Erythroblast (primary cell): ENCODE results near the gene CARD14.

ENCODE experiments used
- GATA1 ChIP-seq: IDR thresholded peaks from 2 replicates; pipeline ENCODE4 v1.6.1; 2011; ENCODE audit warnings: low read depth, mild to moderate bottlenecking, control low read depth, low read length, moderate library complexity
- POLR2A ChIP-seq: IDR thresholded peaks from 2 replicates; pipeline ENCODE4 v1.6.1; 2011; ENCODE audit warnings: mild to moderate bottlenecking, low read length

DNA sequence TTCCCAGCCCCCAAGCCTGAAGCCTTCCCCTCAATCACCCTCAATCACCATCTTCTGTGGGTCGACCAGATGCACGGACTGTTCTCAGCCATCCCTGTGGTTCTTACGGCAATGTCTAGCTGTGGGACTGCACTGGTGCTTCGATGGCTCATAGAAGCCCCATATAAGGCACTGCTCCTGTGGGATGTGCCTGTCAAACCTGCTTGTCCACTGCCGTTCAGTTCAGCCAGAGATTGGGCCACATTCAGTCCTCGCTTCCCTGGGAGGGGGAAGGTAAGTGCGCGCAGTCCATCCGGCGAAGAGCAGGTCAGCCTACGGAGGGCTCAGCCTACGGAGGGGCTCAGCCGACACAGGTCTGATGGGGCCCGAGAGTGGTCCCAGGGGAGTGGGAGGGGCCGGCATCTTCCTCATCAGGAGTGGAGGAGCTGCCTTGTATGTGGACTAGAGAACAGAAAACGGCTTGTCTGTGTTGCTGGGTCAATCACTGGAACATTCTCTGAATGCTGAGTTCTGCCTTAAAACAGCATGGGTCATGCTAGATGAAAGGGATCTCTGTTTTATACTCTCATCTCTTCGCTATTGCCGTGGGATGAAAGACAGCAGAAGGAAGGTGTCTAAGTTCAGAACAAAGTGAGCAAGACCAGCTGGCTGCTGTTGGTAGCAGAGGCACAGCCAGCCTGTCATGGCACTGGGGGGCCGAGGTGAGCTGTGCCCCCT, at the start of gene CARD14:
- TF ChIP-seq POLR2A: no peak
- TF ChIP-seq GATA1: no peak
